Transverse colon (tissue), 4 donors: ENCODE data around the gene DMAC2.

Experiments
- CTCF ChIP-seq, 5 experiments: fragments of 200-600 bp in 3 of 5; fragments of 450-650 bp in 2 of 5; sonication (generic) in 3 of 5; IDR thresholded peaks; 1 replicate in 2 of 5; 2 replicates in 3 of 5; pipeline ENCODE4 v1.5.1; 2016 to 2017; ENCODE audit warnings: antibody characterized with exemption in 5 of 5, inconsistent platforms in 3 of 5, mild to moderate bottlenecking in 2 of 5, moderate library complexity in 1 of 5
- EP300 ChIP-seq: sonication (generic); formaldehyde crosslinking; IDR thresholded peaks from one replicate; pipeline ENCODE4 v1.6.1; 2017; ENCODE audit warnings: antibody characterized with exemption, low read depth
- POLR2A ChIP-seq: fragments of 450-650 bp; IDR thresholded peaks from one replicate; pipeline ENCODE4 v1.6.1; 2016; ENCODE audit warnings: antibody characterized with exemption, mild to moderate bottlenecking, moderate library complexity
- POLR2AphosphoS5 ChIP-seq, 3 donors: sonication (generic); formaldehyde crosslinking; IDR thresholded peaks; one replicate each; pipeline ENCODE4 v1.6.1; 2016; ENCODE audit warnings: antibody characterized with exemption in 3 of 3

- TF ChIP-seq POLR2AphosphoS5 (IDR thresholded peaks at IDR 0.05), result no peak
- TF ChIP-seq CTCF (IDR thresholded peaks at IDR 0.05), result no peak
- no peak for TF ChIP-seq POLR2A
- no peak for TF ChIP-seq EP300
Measured at GRCh38 chr19:41457241-41457640, 17.5 kb upstream of the DMAC2 start.
